Keratinocyte (primary cell): Measurements from ENCODE around the gene ALG12. TPM values are rescaled to one million over a fixed set of nuclear protein-coding genes. Genes with fewer than 3 reads are reported as not detected.

Experiments used
- DNase-seq: peaks from one replicate; pipeline ENCODE4 v3.0.0-alpha.2; 2011; ENCODE audit warnings: low read depth, missing footprints, low spot score
- FAIRE-seq: peaks from 2 replicates; lab custom pipeline; 2011; peaks lifted over from hg19 to GRCh38; lab: Jason Lieb, UNC
- H2AFZ ChIP-seq: 2 replicates; pipeline ENCODE4 v1.6.0; 2012; ENCODE audit warnings: low read length, control low read depth, inconsistent platforms; ENCODE audit not compliant: control insufficient read depth
- H3K27ac ChIP-seq: 2 replicates; pipeline ENCODE4 v1.5.1; 2011; ENCODE audit warnings: low read length; ENCODE audit not compliant: control insufficient read depth, insufficient read depth
- H3K27me3 ChIP-seq: 3 replicates; pipeline ENCODE4 v1.6.0; 2011; ENCODE audit warnings: low read length; ENCODE audit not compliant: control insufficient read depth, insufficient read depth; ENCODE audit errors: extremely low read depth
- H3K36me3 ChIP-seq, 2 experiments: 2 replicates in 1 of 2; 3 replicates in 1 of 2; pipeline ENCODE4 v1.5.1; 2011; ENCODE audit warnings: low read length in 2 of 2, mild to moderate bottlenecking in 1 of 2; ENCODE audit not compliant: control insufficient read depth in 2 of 2, insufficient read depth in 2 of 2; ENCODE audit errors: extremely low read depth in 1 of 2
- H3K4me1 ChIP-seq: 3 replicates; pipeline ENCODE4 v1.5.1; 2011; ENCODE audit warnings: low read length; ENCODE audit not compliant: control insufficient read depth, insufficient read depth; ENCODE audit errors: extremely low read depth
- H3K4me2 ChIP-seq: 3 replicates; pipeline ENCODE4 v1.6.0; 2011; ENCODE audit warnings: low read depth, low read length; ENCODE audit not compliant: control insufficient read depth, insufficient read depth; ENCODE audit errors: extremely low read depth
- H3K4me3 ChIP-seq, 3 experiments: fragments of 200-600 bp in 1 of 3; sonication (generic) in 1 of 3; 2 replicates in 2 of 3; 3 replicates in 1 of 3; pipeline ENCODE4 v1.5.1; 2011 to 2016; ENCODE audit warnings: low read length in 3 of 3, mild to moderate bottlenecking in 3 of 3, control low read depth in 2 of 3, inconsistent platforms in 1 of 3, low read depth in 1 of 3, mixed read lengths in 1 of 3, mixed run types in 1 of 3, moderate library complexity in 1 of 3; ENCODE audit not compliant: control insufficient read depth in 2 of 3, insufficient read depth in 2 of 3; ENCODE audit errors: extremely low read depth in 1 of 3
- H3K79me2 ChIP-seq: 2 replicates; pipeline ENCODE4 v1.6.0; 2012; ENCODE audit warnings: low read length; ENCODE audit not compliant: control insufficient read depth, insufficient read depth
- H3K9ac ChIP-seq: 3 replicates; pipeline ENCODE4 v1.6.0; 2011; ENCODE audit warnings: low read length; ENCODE audit not compliant: control insufficient read depth, insufficient read depth; ENCODE audit errors: extremely low read depth
- H3K9me1 ChIP-seq: 3 replicates; pipeline ENCODE4 v1.6.0; 2011; ENCODE audit warnings: low read length; ENCODE audit not compliant: control insufficient read depth, insufficient read depth; ENCODE audit errors: extremely low read depth
- H3K9me3 ChIP-seq: 2 replicates; pipeline ENCODE4 v1.5.1; 2012; ENCODE audit warnings: low read depth, low read length; ENCODE audit not compliant: control insufficient read depth
- H4K20me1 ChIP-seq: 3 replicates; pipeline ENCODE4 v1.6.0; 2011; ENCODE audit warnings: low read length; ENCODE audit not compliant: control insufficient read depth, insufficient read depth; ENCODE audit errors: extremely low read depth
- CTCF ChIP-seq, 3 experiments: IDR thresholded peaks in 1 of 3; conservative IDR thresholded peaks in 1 of 3; optimal IDR thresholded peaks in 1 of 3; 2 replicates in 2 of 3; 3 replicates in 1 of 3; pipeline versions ENCODE3 to v1.5.1; 2011; ENCODE audit warnings: low read length in 3 of 3, mild to moderate bottlenecking in 3 of 3, moderate library complexity in 2 of 3, control low read depth in 1 of 3, inconsistent platforms in 1 of 3; ENCODE audit not compliant: insufficient read depth in 2 of 3; ENCODE audit errors: extremely low read depth in 1 of 3
- EZH2 ChIP-seq: IDR thresholded peaks from one replicate; pipeline ENCODE4 v1.6.1; 2012; ENCODE audit warnings: inconsistent platforms, mild to moderate bottlenecking, low read length, moderate library complexity
- dilution Hi-C: fragments of 300-500 bp; cut with MboI; formaldehyde crosslinking; loops from one replicate; pipeline ENCODE4 v1.7.0; 2020; ENCODE audit warnings: low sequenced_read_pairs; ENCODE audit not compliant: extremely low pct_ligation_motif_present
- polyA plus RNA-seq, 5 experiments: library from polyadenylated mRNA; depleted of rRNA in 3 of 5; stranded (reverse) in 3 of 5; stranded (forward) in 1 of 5; unstranded in 1 of 5; fragments of >200 nt; gene quantifications; 1 replicate in 1 of 5; 2 replicates in 3 of 5; 3 replicates in 1 of 5; pipeline versions ENCODE4 v1.2.1 to v1.2.3, GENCODE V29; 2011 to 2012; ENCODE audit warnings: missing spikeins in 2 of 5, low read depth in 1 of 5, low replicate concordance in 1 of 5

Gene ALG12
- polyA plus RNA-seq, 1 donor (not counting 4 experiments of a cell fraction or from before 2014, with no cell fraction given): 6.3 TPM

DNA sequence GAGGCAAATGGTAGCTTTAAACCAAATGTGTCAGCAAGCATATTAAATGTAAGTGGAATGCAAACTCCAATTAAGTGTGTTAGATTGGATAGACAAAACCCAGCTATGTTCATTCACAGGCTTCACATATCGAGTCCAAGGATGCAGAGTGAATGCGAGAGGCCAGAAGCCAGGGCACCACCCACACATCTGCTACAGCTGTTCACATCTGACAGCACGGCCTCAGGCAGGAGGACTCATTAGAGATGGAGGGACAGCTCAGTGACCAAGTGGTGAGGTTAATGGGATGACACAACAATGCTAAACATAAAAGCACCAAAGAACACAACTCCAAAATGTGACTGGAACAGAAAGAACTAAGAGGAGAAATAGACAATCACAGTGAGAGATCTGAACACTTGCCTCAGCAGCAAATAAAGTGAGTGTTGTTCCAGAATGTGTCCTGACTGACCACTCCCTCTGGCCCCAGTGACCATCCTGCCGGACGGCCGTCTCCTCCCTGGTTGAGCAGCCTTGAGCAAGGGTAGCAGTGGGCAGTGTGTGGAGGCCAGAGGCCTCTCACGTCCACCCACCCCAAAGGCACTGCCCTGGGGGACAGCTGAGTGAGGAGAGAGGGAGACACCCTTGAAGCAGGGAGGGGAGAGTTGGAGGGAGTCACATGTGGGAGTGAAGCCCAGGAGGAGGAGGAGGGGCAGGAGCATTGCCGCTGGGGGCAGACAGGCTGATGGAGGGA, 23.8 kb downstream of the ALG12 start:
- dilution Hi-C loops: no loop called here
- H3K4me2 ChIP-seq: no peak overlapping the region
- no peak overlapping the region for H3K9ac ChIP-seq
- TF ChIP-seq EZH2 (no peak), CTCF (optimal IDR thresholded peaks at IDR 0.05 in 1 of 3, IDR thresholded peaks at IDR 0.05 in 1 of 3, conservative IDR thresholded peaks at IDR 0.05 in 1 of 3; ENCODE audit: extremely low read depth in 1 of 3, insufficient read depth in 2 of 3, low read length in 3 of 3) (no peak)
- H3K9me1 ChIP-seq: no peaks in the 10 kb centered on the region
- H3K36me3 ChIP-seq: peaks cover 7 to 11% of the 10 kb centered on the region in 2 experiments
- DNase-seq (no peak), FAIRE-seq (no peak)
- H3K27me3 ChIP-seq: no peaks in the 10 kb centered on the region
- H3K9me3 ChIP-seq: no peaks in the 10 kb centered on the region
- H3K4me1 ChIP-seq: peaks cover 3% of the 10 kb centered on the region
- H2AFZ ChIP-seq: no peak overlapping the region
- H3K79me2 ChIP-seq: no peaks in the 10 kb centered on the region
- no peaks in the 10 kb centered on the region for H4K20me1 ChIP-seq
- H3K4me3 ChIP-seq: no peak overlapping the region
- no peak overlapping the region for H3K27ac ChIP-seq

GRCh38 chr22:49893025-49893424, 25.2 kb downstream of the ALG12 start:
- Histone ChIP-seq H4K20me1 (no peaks in the 10 kb centered on the region), H2AFZ (no peak overlapping the region), H3K4me3 (no peak overlapping the region), H3K9me1 (no peaks in the 10 kb centered on the region), H3K36me3 (peaks cover 11 to 13% of the 10 kb centered on the region in 2 experiments), H3K79me2 (no peaks in the 10 kb centered on the region), H3K9ac (no peak overlapping the region), H3K4me1 (peaks cover 3% of the 10 kb centered on the region), H3K27ac (no peak overlapping the region), H3K9me3 (no peaks in the 10 kb centered on the region), H3K27me3 (no peaks in the 10 kb centered on the region), H3K4me2 (no peak overlapping the region)
- no peak for TF ChIP-seq EZH2
- TF ChIP-seq CTCF (optimal IDR thresholded peaks at IDR 0.05 in 1 of 3, IDR thresholded peaks at IDR 0.05 in 1 of 3, conservative IDR thresholded peaks at IDR 0.05 in 1 of 3; ENCODE audit: extremely low read depth in 1 of 3, insufficient read depth in 2 of 3, low read length in 3 of 3): no peak
- FAIRE-seq (no peak), DNase-seq (no peak)
- dilution Hi-C loops: no loop called here
